Parathyroid adenoma (tissue), 2 donors: Measurements from ENCODE around the gene SDK2.

Experiments
- H2AFZ ChIP-seq: fragments of 300-600 bp; sonication (generic); one replicate; pipeline ENCODE4 v1.7.0; 2017; ENCODE audit warnings: antibody characterized with exemption, mild to moderate bottlenecking
- H3K27ac ChIP-seq: fragments of 300-600 bp; sonication (generic); one replicate; pipeline ENCODE4 v1.7.0; 2017
- H3K27me3 ChIP-seq: fragments of 300-600 bp; sonication (generic); one replicate; pipeline ENCODE4 v1.7.0; 2017; ENCODE audit warnings: low read length; ENCODE audit not compliant: control insufficient read depth, insufficient read depth
- H3K36me3 ChIP-seq: fragments of 300-600 bp; sonication (generic); one replicate; pipeline ENCODE4 v1.7.0; 2017; ENCODE audit warnings: low read length; ENCODE audit not compliant: control insufficient read depth, insufficient read depth
- H3K4me1 ChIP-seq: fragments of 300-600 bp; sonication (generic); one replicate; pipeline ENCODE4 v1.7.0; 2017; ENCODE audit warnings: control low read depth
- H3K4me2 ChIP-seq: fragments of 300-600 bp; sonication (generic); one replicate; pipeline ENCODE4 v1.7.0; 2017; ENCODE audit warnings: low read length
- H3K4me3 ChIP-seq: fragments of 300-600 bp; sonication (generic); one replicate; pipeline ENCODE4 v1.7.0; 2017; ENCODE audit warnings: low read depth, low read length
- H3K79me2 ChIP-seq: fragments of 300-600 bp; sonication (generic); one replicate; pipeline ENCODE4 v1.7.0; 2017; ENCODE audit warnings: control low read depth
- H3K9ac ChIP-seq: fragments of 300-600 bp; sonication (generic); one replicate; pipeline ENCODE4 v1.7.0; 2017; ENCODE audit warnings: mild to moderate bottlenecking
- H3K9me3 ChIP-seq: fragments of 300-600 bp; sonication (generic); one replicate; pipeline ENCODE4 v1.7.0; 2017; ENCODE audit warnings: low read length; ENCODE audit not compliant: control insufficient read depth
- CTCF ChIP-seq: fragments of 300-600 bp; sonication (generic); IDR thresholded peaks from one replicate; pipeline ENCODE4 v1.7.0; 2017; ENCODE audit warnings: antibody characterized with exemption, mild to moderate bottlenecking
- donor health status: primary hyperparathyroidism.

Gene SDK2

GRCh38 chr17:73498176-73498575, 146.1 kb downstream of the SDK2 start:
- H3K4me1 ChIP-seq, result no peaks in the 10 kb centered on the region
- H3K4me2 ChIP-seq, result no peak overlapping the region
- no peak for TF ChIP-seq CTCF

GRCh38 chr17:73497721-73498120, 146.5 kb downstream of the SDK2 start:
- Histone ChIP-seq H2AFZ (no peak overlapping the region), H3K4me1 (no peaks in the 10 kb centered on the region), H3K9ac (no peak overlapping the region), H3K27ac (no peak overlapping the region), H3K9me3 (no peaks in the 10 kb centered on the region), H3K27me3 (no peaks in the 10 kb centered on the region), H3K4me2 (no peak overlapping the region), H3K4me3 (no peak overlapping the region), H3K79me2 (no peaks in the 10 kb centered on the region), H3K36me3 (no peaks in the 10 kb centered on the region)
- no peak for TF ChIP-seq CTCF

More at GRCh38 chr17:73498176-73498575, 146.1 kb downstream of the SDK2 start:
- Histone ChIP-seq H3K27ac (no peak overlapping the region), H3K79me2 (no peaks in the 10 kb centered on the region), H3K4me3 (no peak overlapping the region), H3K36me3 (no peaks in the 10 kb centered on the region), H2AFZ (no peak overlapping the region), H3K9ac (no peak overlapping the region), H3K9me3 (no peaks in the 10 kb centered on the region), H3K27me3 (no peaks in the 10 kb centered on the region)

GRCh38 chr17:73496232-73496631, 148.0 kb downstream of the SDK2 start:
- H3K36me3 ChIP-seq, result no peaks in the 10 kb centered on the region
- H3K4me2 ChIP-seq, result no peak overlapping the region
- H3K9ac ChIP-seq, result no peak overlapping the region
- H3K9me3 ChIP-seq, result no peaks in the 10 kb centered on the region
- no peak for TF ChIP-seq CTCF
- H2AFZ ChIP-seq, result no peak overlapping the region
- no peaks in the 10 kb centered on the region for H3K4me1 ChIP-seq
- no peak overlapping the region for H3K27ac ChIP-seq
- H3K79me2 ChIP-seq, result no peaks in the 10 kb centered on the region
- H3K27me3 ChIP-seq, result no peaks in the 10 kb centered on the region
- no peak overlapping the region for H3K4me3 ChIP-seq

- no peak overlapping the region for H3K9ac ChIP-seq
- no peaks in the 10 kb centered on the region for H3K79me2 ChIP-seq
- no peaks in the 10 kb centered on the region for H3K4me1 ChIP-seq
- no peak overlapping the region for H2AFZ ChIP-seq
- H3K27me3 ChIP-seq, result no peaks in the 10 kb centered on the region
- TF ChIP-seq CTCF, result no peak
- H3K27ac ChIP-seq, result no peak overlapping the region
- H3K4me2 ChIP-seq, result no peak overlapping the region
- H3K4me3 ChIP-seq, result no peak overlapping the region
- no peaks in the 10 kb centered on the region for H3K36me3 ChIP-seq
- no peaks in the 10 kb centered on the region for H3K9me3 ChIP-seq
Measured at GRCh38 chr17:73495641-73496040, 148.6 kb downstream of the SDK2 start.

GRCh38 chr17:73494950-73495349, 149.3 kb downstream of the SDK2 start:
- no peaks in the 10 kb centered on the region for H3K36me3 ChIP-seq
- H2AFZ ChIP-seq, result no peak overlapping the region
- H3K4me3 ChIP-seq, result no peak overlapping the region
- H3K4me2 ChIP-seq, result no peak overlapping the region
- H3K79me2 ChIP-seq, result no peaks in the 10 kb centered on the region
- no peaks in the 10 kb centered on the region for H3K27me3 ChIP-seq
- no peak overlapping the region for H3K9ac ChIP-seq
- H3K9me3 ChIP-seq, result no peaks in the 10 kb centered on the region
- no peaks in the 10 kb centered on the region for H3K4me1 ChIP-seq
- no peak for TF ChIP-seq CTCF
- no peak overlapping the region for H3K27ac ChIP-seq
